ENCODE measurements around the gene HLA-DPB1. TPM values are rescaled to one million over a fixed set of nuclear protein-coding genes. Genes with fewer than 3 reads are reported as not detected.

The HLA-DPB1 gene
- total and polyA plus RNA-seq, 2 experiments from 2014 or later: 12.5 to 17.8 TPM

- 86 to 91% methylated on average over 1 of the region's 1 CpG for WGBS, 2 experiments (ENCODE audit: low coverage in 1 of 2, low lambda C conversion rate in 2 of 2, missing lambda C conversion rate in 2 of 2)
Measured at GRCh38 chr6:33034554-33034953, 41.2 kb upstream of the HLA-DPB1 start.

DNA sequence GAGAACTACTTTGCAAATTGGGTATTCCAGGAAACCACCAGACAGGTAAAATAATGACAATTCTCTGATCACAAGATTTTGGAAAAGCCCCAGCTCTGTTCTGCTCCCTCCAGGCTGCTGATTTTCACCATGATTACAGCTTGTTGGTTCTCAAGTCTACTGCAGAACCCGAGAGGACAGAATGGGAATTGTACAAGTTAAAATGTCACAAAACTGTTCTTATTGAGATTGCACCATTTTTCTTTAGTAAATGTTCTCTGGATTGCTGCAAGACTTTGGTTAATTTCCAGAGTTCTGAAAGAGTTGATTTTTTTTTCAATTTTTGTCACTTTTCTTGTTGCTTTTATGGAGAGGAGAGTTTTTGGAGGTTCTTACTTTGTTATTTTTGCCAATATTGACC, 39.3 kb upstream of the HLA-DPB1 start:
- Histone ChIP-seq H3K27ac (no peak overlapping the region), H3F3A (ENCODE audit: insufficient read depth) (no peaks in the 10 kb centered on the region), H3K4me3 (no peak overlapping the region), H3K4me1 (ENCODE audit: insufficient read depth) (no peaks in the 10 kb centered on the region), H3K27me3 (replicated peaks; ENCODE audit: insufficient read depth) (peaks cover 45% of the 10 kb centered on the region), H3K79me2 (ENCODE audit: insufficient read depth) (no peaks in the 10 kb centered on the region), H4K20me1 (ENCODE audit: insufficient read depth) (no peaks in the 10 kb centered on the region), H3K9me2 (ENCODE audit: insufficient read depth) (no peaks in the 10 kb centered on the region), H3K4me2 (ENCODE audit: unreplicated experiment) (no peak overlapping the region), H3K36me3 (ENCODE audit: low read depth) (no peaks in the 10 kb centered on the region), H3K9ac (no peak overlapping the region), H3K9me3 (ENCODE audit: low read depth) (no peaks in the 10 kb centered on the region), H2AFZ (no peak overlapping the region)
- 16 to 33% methylated on average over 1 of the region's 1 CpG for WGBS, 2 experiments (ENCODE audit: low coverage in 1 of 2, low lambda C conversion rate in 2 of 2, missing lambda C conversion rate in 2 of 2)
- TF ChIP-seq EZH2phosphoT487 (IDR thresholded peaks at IDR 0.05; ENCODE audit: insufficient read depth, low read depth) (no peak), EZH2 (IDR thresholded peaks at IDR 0.05; ENCODE audit: insufficient read depth, poor library complexity, severe bottlenecking) (no peak)
- in situ Hi-C loops (cut with MboI): no loop called here
- DNase-seq: no peak

More at GRCh38 chr6:33034554-33034953, 41.2 kb upstream of the HLA-DPB1 start:
- Histone ChIP-seq H3K4me2 (ENCODE audit: unreplicated experiment) (no peak overlapping the region), H3K27me3 (replicated peaks; ENCODE audit: insufficient read depth) (peaks cover 63% of the 10 kb centered on the region), H2AFZ (no peak overlapping the region), H3K9me3 (ENCODE audit: low read depth) (no peaks in the 10 kb centered on the region), H3K27ac (no peak overlapping the region), H3K4me3 (no peak overlapping the region), H3F3A (ENCODE audit: insufficient read depth) (no peaks in the 10 kb centered on the region), H4K20me1 (ENCODE audit: insufficient read depth) (no peaks in the 10 kb centered on the region), H3K36me3 (ENCODE audit: low read depth) (no peaks in the 10 kb centered on the region), H3K4me1 (ENCODE audit: insufficient read depth) (no peaks in the 10 kb centered on the region), H3K9me2 (ENCODE audit: insufficient read depth) (no peaks in the 10 kb centered on the region), H3K9ac (no peak overlapping the region), H3K79me2 (ENCODE audit: insufficient read depth) (no peaks in the 10 kb centered on the region)
- no peak for DNase-seq
- in situ Hi-C loops (cut with MboI): no loop called here
- TF ChIP-seq EZH2 (IDR thresholded peaks at IDR 0.05; ENCODE audit: insufficient read depth, poor library complexity, severe bottlenecking) (no peak), EZH2phosphoT487 (IDR thresholded peaks at IDR 0.05; ENCODE audit: insufficient read depth, low read depth) (no peak)

DNA sequence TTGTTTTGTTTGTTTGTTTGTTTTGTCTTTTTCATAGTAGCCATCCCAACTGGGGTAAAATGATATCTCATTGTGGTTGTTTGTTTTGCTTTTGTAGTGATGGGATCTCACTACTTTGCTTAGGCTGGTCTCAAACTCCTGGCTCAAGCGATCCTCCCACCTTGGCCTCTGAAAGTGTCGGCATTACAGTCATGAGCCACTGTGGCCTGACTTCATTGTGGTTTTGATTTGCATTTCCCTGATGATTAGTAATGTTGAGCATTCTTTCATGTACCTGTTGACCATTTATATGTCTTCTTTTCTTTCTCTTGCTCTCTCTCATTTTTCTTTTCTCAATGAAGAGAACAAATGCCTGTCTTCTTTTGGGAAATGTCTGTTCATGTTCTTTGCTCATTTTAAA, 35.6 kb upstream of the HLA-DPB1 start:
- no peaks in the 10 kb centered on the region for H3F3A ChIP-seq (ENCODE audit: insufficient read depth)
- H3K4me3 ChIP-seq: no peak overlapping the region
- peaks cover 26% of the 10 kb centered on the region for H3K27me3 ChIP-seq (replicated peaks; ENCODE audit: insufficient read depth)
- no peaks in the 10 kb centered on the region for H4K20me1 ChIP-seq (ENCODE audit: insufficient read depth)
- TF ChIP-seq EZH2 (IDR thresholded peaks at IDR 0.05; ENCODE audit: insufficient read depth, poor library complexity, severe bottlenecking) (no peak), EZH2phosphoT487 (IDR thresholded peaks at IDR 0.05; ENCODE audit: insufficient read depth, low read depth) (no peak)
- H3K9me3 ChIP-seq (ENCODE audit: low read depth): no peaks in the 10 kb centered on the region
- in situ Hi-C loops (cut with MboI): no loop called here
- WGBS, 2 experiments (ENCODE audit: low coverage in 1 of 2, low lambda C conversion rate in 2 of 2, missing lambda C conversion rate in 2 of 2): 79 to 89% methylated on average over 2 of the region's 2 CpGs
- H3K27ac ChIP-seq: no peak overlapping the region
- no peaks in the 10 kb centered on the region for H3K9me2 ChIP-seq (ENCODE audit: insufficient read depth)
- H3K36me3 ChIP-seq (ENCODE audit: low read depth): no peaks in the 10 kb centered on the region
- H2AFZ ChIP-seq: no peak overlapping the region
- no peak for DNase-seq
- no peak overlapping the region for H3K9ac ChIP-seq
- no peaks in the 10 kb centered on the region for H3K79me2 ChIP-seq (ENCODE audit: insufficient read depth)
- H3K4me1 ChIP-seq (ENCODE audit: insufficient read depth): no peaks in the 10 kb centered on the region
- no peak overlapping the region for H3K4me2 ChIP-seq (ENCODE audit: unreplicated experiment)

DNA sequence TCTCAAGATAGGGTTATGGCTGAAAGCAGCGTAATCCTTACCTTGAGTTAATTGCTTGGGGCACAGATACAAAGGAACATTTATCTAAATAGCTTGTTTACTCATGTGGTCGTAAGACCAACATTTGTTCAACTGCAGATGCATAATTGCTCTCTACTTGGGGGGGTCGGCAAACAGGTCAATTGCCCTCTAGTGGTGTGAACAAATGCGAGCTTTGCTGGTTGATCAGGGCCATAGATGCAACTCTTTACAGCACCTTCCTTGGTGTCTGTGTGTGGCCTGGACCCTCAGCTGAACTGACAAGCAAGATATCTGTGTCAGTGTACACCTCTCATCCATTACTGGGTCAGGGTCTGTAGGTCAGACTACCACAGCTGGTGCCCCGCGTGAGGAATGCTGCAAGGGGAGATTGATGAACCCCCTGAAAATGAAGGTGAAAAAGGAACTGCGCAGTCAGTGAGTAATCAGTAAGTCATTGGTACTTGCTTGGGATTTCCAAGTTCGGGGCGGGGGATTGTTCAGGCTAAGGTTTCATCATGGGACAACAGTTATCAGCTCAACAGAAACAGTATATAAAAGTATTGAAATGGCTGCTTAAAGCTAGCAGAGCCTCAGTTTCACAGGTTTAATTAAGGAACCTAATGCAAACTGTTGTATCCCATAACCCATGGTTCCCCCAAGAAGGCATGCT, 26.3 kb upstream of the HLA-DPB1 start:
- Histone ChIP-seq H3K4me1 (ENCODE audit: insufficient read depth) (no peaks in the 10 kb centered on the region), H3K27me3 (replicated peaks; ENCODE audit: insufficient read depth) (peaks cover 34% of the 10 kb centered on the region), H3K9me2 (ENCODE audit: insufficient read depth) (no peaks in the 10 kb centered on the region), H3K4me3 (no peak overlapping the region), H3K9me3 (ENCODE audit: low read depth) (no peaks in the 10 kb centered on the region), H3K4me2 (ENCODE audit: unreplicated experiment) (no peak overlapping the region), H3K27ac (no peak overlapping the region), H4K20me1 (ENCODE audit: insufficient read depth) (no peaks in the 10 kb centered on the region), H3K9ac (no peak overlapping the region), H3K79me2 (ENCODE audit: insufficient read depth) (no peaks in the 10 kb centered on the region), H2AFZ (no peak overlapping the region), H3K36me3 (ENCODE audit: low read depth) (no peaks in the 10 kb centered on the region), H3F3A (ENCODE audit: insufficient read depth) (no peaks in the 10 kb centered on the region)
- in situ Hi-C loops (cut with MboI): no loop called here
- WGBS, 2 experiments (ENCODE audit: low coverage in 1 of 2, low lambda C conversion rate in 2 of 2, missing lambda C conversion rate in 2 of 2): 56 to 61% methylated on average over 9 of the region's 9 CpGs
- TF ChIP-seq EZH2phosphoT487 (IDR thresholded peaks at IDR 0.05; ENCODE audit: insufficient read depth, low read depth) (no peak), EZH2 (IDR thresholded peaks at IDR 0.05; ENCODE audit: insufficient read depth, poor library complexity, severe bottlenecking) (no peak)
- DNase-seq: no peak

Data from GM23248 (cell line).